GM23248 (cell line): ENCODE measurements around the gene PTPRO.

ENCODE experiments used
- EZH2 ChIP-seq: fragments of 200-600 bp; sonication (generic); IDR thresholded peaks from 2 replicates; pipeline ENCODE4 v1.6.1; 2018; ENCODE audit warnings: antibody characterized with exemption, mild to moderate bottlenecking; ENCODE audit not compliant: insufficient read depth, poor library complexity, severe bottlenecking
- EZH2phosphoT487 ChIP-seq: fragments of 200-600 bp; sonication (generic); IDR thresholded peaks from 2 replicates; pipeline ENCODE4 v1.6.1; 2018; ENCODE audit warnings: antibody characterized with exemption, moderate library complexity, mild to moderate bottlenecking, low read depth; ENCODE audit not compliant: insufficient read depth

DNA sequence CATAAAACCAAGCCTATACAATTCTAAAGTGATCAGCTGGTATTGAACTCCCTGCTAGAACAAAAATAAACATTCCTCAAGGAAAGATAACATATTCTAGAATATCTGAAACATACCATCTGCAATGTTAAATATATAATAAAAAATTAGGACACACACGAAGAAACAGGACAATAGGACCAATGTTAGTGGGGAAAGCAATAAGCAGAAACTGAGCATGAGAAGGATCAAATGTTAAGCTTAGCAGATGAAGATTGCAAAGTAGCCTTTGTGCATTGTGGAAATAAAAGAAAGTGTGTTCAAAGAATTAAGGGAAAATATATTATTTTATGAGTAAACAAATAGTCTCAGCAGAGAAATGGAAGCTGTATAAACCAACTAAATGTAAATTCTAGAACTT lies 286.1 kb downstream of the PTPRO start:
- TF ChIP-seq EZH2 (no peak), EZH2phosphoT487 (no peak)
